SIG-M5 treated with dmso at 0.1 percent for 504 hours (cell line): Measurements from ENCODE around the gene ZNF425.
"Not testable (repeated sequence)": the region's sequence is repeated elsewhere in the genome, so short reads cannot be mapped to it uniquely, and the experiment has no call there.

ENCODE experiments used
- DNase-seq: peaks from one replicate; lab custom pipeline; 2025; ENCODE audit not compliant: unreplicated experiment; lab: John Stamatoyannopoulos, UW

The ZNF425 gene

GRCh38 chr7:149075286-149075685 lies 50.8 kb downstream of the ZNF425 start:
- no peak for DNase-seq

GRCh38 chr7:149074116-149074885 lies 51.8 kb downstream of the ZNF425 start:
- DNase-seq: no peak

DNA sequence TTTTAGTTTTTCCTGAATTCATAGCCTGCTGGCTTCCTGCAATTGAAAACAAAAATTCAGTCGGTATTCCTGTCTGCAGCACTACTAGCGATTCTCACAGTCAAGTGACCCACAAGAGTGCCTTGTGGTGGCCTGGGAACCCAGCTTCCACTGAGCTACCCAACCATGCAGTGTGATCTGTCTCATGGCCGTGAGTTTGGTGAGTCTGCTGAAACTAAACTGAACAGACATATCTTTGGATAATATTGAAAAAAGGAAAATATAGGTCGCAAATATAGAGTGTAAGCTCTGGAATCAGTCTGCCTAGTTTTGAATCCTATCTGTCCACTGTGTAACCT lies 53.7 kb downstream of the ZNF425 start:
- DNase-seq: no peak

DNA sequence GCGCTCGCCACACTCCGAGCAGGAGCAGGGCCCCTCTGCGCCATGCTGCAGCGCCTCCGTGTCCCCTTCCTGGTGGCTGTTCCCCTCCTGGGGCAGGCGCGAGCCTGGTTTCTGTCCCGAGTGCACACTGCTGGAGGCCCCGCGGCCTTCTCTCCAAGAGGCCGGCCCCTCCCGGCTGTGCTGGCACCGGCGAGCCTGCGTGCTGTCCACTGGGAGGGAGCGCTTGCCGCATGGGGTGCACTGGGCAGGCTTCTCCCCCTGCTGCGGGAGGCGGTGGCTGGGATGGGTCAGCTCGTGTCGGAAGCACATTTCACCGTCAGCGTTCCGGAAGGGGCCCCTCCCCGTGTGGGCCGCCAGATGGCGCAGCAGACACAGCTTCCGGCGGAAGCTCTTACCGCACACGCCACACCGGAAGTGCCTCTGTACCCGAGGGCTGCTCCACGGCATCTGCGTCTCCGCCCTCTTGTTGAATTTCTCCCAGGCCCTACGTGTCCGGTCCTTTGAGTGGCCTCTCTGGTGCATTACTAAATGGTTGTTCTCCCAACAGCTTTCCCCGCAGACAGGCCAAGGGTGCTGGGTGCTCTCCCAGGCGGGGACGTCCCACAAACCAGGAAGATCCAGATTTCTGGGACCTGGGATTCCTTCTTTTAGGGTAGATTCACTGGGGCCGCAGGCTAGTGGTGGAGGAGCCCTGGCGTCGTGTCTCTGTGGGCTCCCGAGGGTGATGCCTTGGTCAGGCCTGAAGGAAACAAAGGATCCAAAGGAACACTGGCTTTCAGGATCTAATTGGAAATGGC lies 54.3 kb downstream of the ZNF425 start:
- DNase-seq: no peak

DNA sequence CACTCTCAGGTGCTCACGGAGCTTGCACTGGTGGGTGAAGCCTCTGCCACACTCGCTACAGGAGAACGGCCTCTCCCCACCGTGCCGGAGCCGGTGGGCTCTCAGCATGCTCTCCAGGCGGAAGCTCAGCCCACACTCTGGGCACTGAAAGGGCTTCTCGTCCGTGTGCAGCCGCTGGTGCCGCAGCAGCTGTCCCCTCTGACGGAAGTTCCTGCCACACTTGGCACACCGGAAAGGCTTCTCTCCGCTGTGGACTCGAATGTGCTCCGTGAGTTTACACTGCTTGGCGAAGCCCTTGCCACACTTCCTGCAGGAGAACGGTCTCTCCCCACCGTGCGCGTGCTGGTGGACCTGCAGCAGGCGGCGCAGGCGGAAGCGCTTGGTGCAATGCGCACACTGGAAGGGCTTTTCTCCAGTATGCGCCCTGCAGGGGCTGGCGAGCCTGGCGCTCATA lies 54.9 kb downstream of the ZNF425 start:
- no peak for DNase-seq

DNA sequence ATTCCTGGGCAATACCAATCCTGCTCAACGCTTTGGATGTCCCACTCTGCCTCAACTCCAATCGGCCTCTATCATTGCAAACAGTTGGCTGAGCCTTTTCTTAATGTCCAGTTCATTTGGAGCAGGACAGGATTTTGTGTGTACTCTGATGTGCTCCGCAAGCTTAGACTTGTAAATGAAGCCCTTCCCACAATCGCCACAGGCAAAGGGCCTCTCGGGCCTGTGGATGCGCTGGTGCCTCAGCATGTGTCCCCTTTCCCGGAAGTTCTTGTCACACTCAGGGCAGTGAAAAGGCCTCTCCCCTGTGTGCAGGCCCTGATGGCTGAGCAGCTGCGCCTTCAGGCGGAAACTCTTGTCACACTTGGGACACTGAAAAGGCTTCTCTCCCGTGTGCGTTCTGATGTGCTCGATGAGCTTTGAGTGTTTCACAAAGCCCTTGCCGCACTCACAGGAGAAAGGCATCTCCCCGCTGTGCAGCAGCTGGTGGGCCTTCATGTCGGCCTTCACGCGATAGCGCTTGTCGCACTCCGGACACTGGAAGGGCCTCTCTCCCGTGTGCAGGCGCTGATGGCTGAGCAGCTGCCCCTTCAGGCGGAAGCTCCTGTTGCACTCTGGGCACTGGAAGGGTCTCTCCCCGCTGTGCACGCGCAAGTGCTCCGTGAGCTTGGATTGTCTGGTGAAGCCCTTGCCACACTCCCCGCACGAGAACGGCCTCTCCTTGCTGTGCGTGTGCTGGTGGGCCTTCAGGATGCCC lies 55.6 kb downstream of the ZNF425 start:
- no peak for DNase-seq

- DNase-seq: no peak
Observed at GRCh38 chr7:149067869-149068268, 58.3 kb downstream of the ZNF425 start.

DNA sequence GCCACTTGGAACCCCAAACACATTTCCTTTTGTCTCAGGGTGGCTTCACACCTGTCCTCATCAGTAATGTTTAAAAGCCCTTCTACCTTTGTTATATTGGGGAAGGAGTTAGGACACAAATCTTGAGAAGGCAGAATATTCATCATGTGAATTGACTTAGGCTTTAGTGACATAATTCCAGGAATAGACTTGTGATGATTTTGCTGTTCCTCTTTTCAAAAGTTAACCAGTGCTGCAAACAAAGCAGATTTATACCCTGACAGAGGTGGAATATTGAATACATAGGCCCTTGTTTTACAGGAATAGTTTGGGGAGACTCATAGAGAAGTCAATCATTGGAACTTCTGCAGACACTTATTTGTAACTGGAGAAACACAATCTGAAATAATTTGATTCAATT lies 62.6 kb downstream of the ZNF425 start:
- no peak for DNase-seq

DNA sequence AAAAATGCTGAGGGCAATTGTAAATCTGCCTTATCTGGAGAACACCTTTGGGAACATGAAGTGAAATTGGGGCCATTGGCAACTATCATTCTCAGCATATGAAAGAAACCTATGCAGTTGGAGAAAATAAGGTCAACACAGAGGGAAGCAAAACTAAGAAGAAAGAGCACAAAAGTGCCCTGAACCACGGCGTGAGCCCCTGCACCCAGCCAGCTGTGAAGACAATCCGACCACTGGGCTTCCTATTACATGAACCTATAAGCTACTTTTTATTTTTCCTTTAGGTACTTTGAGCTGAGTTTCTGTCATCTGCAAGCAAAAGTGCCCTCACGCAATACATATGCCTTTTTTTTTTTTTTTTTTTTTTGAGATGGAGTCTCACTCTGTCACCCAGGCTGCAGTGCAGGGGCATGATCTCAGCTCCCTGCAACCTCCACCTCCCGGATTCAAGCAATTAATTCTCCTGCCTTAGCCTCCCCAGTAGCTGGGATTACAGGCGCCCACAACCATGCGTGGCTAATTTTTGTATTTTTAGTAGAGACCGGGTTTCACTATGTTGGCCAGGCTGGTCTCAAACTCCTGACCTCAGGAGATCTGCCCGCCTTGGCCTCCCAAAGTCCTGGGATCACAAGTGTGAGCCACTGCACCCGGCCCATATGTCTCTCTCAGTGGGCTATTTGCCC lies 63.8 kb downstream of the ZNF425 start:
- DNase-seq: not testable (repeated sequence)

GRCh38 chr7:149060156-149060555 lies 66.0 kb downstream of the ZNF425 start:
- DNase-seq: no peak

DNA sequence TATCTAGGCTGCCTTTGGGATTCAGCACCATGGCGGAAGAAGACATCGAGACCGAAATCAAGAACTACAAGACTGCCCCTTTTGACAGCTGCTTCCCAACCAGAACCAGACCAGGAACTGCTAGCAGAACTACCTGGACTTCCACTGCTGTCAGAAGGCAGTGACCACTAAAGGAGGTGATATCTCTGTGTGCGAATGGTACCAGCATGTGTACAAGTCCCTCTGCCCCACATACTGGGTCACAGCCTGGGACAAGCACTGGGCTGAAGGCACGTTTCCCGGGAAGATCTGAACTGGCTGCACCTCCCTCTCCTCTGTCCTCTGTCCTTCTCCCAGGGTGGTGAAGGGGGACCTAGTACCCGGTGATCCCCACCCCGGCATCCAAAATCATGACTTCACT lies 72.2 kb downstream of the ZNF425 start:
- no peak for DNase-seq

DNA sequence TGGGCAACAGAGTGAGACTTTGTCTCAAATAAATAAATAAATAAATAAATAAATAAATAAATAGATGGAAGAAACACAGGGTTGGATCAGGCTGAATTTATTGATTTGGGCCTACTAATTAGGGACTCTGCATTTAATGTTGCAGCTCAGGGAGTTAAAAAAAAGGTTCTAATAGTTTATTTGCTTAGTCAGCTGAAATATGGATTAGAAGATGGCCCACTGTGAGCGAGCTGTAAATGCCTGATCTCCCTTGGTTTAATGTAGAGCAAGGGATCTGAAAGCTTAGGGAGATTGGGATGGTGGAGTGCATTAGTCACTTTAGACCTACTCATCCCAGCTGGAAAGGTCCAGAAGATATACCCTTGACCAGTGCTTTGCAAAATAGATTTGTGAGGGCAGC lies 72.7 kb downstream of the ZNF425 start:
- DNase-seq: no peak
